Fibroblast of gingiva (primary cell): ENCODE measurements around the gene APBB2.
A peak's percentile ranks its signal among the peaks of the same experiment; 100 is the strongest.

Source experiments
- DNase-seq: peaks from one replicate; pipeline ENCODE4 v3.0.0-alpha.2; 2011; ENCODE audit warnings: low read depth

APBB2 gene

GRCh38 chr4:41214136-41214824, at the start of gene APBB2:
Gene APBB2, minus strand, starts transcription at chr4:41214542. Its CDS starts 181,288 bp downstream, at chr4:41033254.
- peak; percentile 97 for DNase-seq

GRCh38 chr4:41262198-41262597, 47.9 kb upstream of the APBB2 start:
- no peak for DNase-seq

- DNase-seq, result no peak
Measured at GRCh38 chr4:41260116-41260733, 45.9 kb upstream of the APBB2 start.

GRCh38 chr4:41258783-41259182, 44.4 kb upstream of the APBB2 start:
- DNase-seq, result peak; percentile 65

GRCh38 chr4:41257906-41258305, 43.6 kb upstream of the APBB2 start:
- no peak for DNase-seq

- DNase-seq, result peak; percentile 30
Measured at GRCh38 chr4:41257257-41257901, 43.0 kb upstream of the APBB2 start.

GRCh38 chr4:41256740-41257256, 42.5 kb upstream of the APBB2 start, which contains the start of gene UCHL1:
Gene UCHL1, plus strand, starts transcription at chr4:41256928. Its CDS starts 49 bp downstream, at chr4:41256977.
- peak; percentile 53 for DNase-seq

GRCh38 chr4:41256131-41256739, 41.9 kb upstream of the APBB2 start:
- no peak for DNase-seq

- no peak for DNase-seq
Measured at GRCh38 chr4:41245983-41246382, 31.6 kb upstream of the APBB2 start.

- no peak for DNase-seq
Measured at GRCh38 chr4:41241919-41242318, 27.6 kb upstream of the APBB2 start.

- DNase-seq, result no peak
Measured at GRCh38 chr4:41236508-41236907, 22.2 kb upstream of the APBB2 start.

GRCh38 chr4:41236032-41236431, 21.7 kb upstream of the APBB2 start:
- DNase-seq, result peak; percentile 49

- no peak for DNase-seq
Measured at GRCh38 chr4:41232856-41233255, 18.5 kb upstream of the APBB2 start.

- no peak for DNase-seq
Measured at GRCh38 chr4:41232406-41232805, 18.1 kb upstream of the APBB2 start.

- DNase-seq, result no peak
Measured at GRCh38 chr4:41227902-41228301, 13.6 kb upstream of the APBB2 start.

GRCh38 chr4:41221850-41222645, 7.7 kb upstream of the APBB2 start:
- DNase-seq, result no peak

GRCh38 chr4:41219421-41219950, 5.1 kb upstream of the APBB2 start:
- DNase-seq, result no peak

GRCh38 chr4:41218703-41219102, 4.4 kb upstream of the APBB2 start:
- DNase-seq, result no peak

- DNase-seq, result no peak
Measured at GRCh38 chr4:41217374-41217773, 3.0 kb upstream of the APBB2 start.

- no peak for DNase-seq
Measured at GRCh38 chr4:41217020-41217333, 2.6 kb upstream of the APBB2 start.

- DNase-seq, result peak; percentile 67
Measured at GRCh38 chr4:41216294-41217019, 2.1 kb upstream of the APBB2 start.
